HG02885 (cell line): Measurements from ENCODE around the gene RASA1.
A peak's percentile ranks its signal among the peaks of the same experiment; 100 is the strongest.
"Not testable (repeated sequence)": the region's sequence is repeated elsewhere in the genome, so short reads cannot be mapped to it uniquely, and the experiment has no call there.

Source experiments
- ATAC-seq: cut with Tn5 transposase; IDR thresholded peaks from one replicate; pipeline ENCODE4 v1.9.1; 2021; ENCODE audit warnings: mild to moderate bottlenecking; ENCODE audit not compliant: unreplicated experiment, poor library complexity

RASA1 gene

GRCh38 chr5:87267574-87268125, at the start of gene RASA1:
RASA1 (plus strand) TSS chr5:87267883; CDS start chr5:87268452, 569 bp downstream.
- ATAC-seq, result peak; percentile 61

- ATAC-seq, result no peak
These were observed 37.9 kb upstream of the RASA1 start for GRCh38 chr5:87229780-87230179.

- ATAC-seq, result peak; percentile 96
These were observed 36.5 kb upstream of the RASA1 start for GRCh38 chr5:87231037-87231808.

- ATAC-seq, result no peak
These were observed 34.5 kb upstream of the RASA1 start for GRCh38 chr5:87233143-87233542.

DNA sequence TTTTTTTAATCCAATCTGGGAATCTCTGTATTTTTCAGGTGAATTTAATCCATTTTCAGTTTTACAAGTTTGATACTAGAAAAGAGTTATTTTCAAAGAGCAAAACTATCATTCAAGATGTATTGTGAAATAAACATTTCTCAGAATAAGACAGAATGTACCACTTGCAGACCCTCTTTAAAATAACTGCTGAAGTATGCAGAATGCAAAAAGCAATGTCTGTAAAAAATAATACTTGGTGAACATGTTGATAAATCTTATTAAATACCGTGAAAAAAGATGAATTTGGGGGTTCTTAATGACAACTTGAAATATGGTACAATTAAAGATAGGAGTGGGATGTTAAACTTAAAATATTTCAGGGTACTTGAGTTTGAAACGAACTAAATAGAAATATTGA, 26.1 kb upstream of the RASA1 start:
- ATAC-seq, result no peak

GRCh38 chr5:87242242-87242641, 25.4 kb upstream of the RASA1 start:
- ATAC-seq, result no peak

DNA sequence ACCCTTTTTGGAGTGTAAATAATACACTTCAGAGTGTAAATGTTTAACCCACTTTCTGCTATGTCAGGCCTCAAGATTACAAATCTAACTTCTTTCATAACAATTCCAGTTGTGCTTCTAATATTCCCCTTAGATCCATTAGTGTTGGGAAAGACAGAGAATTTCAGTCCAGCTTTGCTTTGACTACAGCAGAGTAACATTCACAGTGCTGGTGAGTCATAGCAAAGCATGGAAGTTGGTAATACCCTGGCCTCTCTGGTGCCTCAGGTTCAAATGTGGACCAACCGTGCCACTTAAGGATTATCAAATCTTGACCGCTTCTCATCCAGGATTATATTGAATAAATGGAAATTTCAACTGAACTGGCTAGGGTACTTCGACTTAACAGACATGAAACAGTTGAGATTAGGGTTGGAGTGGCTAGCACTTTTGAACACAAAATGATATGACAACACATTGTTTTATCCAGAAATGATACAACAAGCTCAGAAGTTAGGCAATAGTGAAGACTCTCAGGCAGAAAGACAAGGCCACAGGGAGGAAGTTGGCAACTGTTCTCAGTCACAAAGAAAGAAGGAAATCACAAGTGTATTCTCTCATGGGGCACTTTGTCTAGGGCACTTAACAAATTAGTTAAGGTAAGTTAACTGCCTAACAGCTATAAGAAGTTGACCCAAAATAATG, 24.4 kb upstream of the RASA1 start:
- no peak for ATAC-seq

GRCh38 chr5:87245451-87245850, 22.2 kb upstream of the RASA1 start:
- ATAC-seq, result no peak

DNA sequence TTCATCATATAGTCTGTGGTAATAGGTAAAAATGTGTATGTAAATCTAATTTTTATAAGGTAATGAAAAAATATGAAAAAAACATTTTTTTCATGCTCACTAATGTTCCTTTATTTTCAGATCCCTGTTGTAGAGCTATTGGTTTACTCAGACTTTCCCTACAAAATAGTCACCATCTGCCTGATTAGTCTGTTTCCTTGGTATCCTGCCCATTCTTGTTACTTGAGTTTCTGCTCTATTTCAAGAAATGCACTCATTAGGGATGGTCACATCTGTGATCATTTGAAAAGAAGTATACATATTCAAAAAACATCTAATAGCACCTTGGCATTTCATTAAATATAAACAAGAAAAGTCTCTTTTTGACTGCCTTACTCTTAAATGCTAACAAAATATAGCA, 21.6 kb upstream of the RASA1 start:
- no peak for ATAC-seq

- ATAC-seq, result no peak
These were observed 15.4 kb upstream of the RASA1 start for GRCh38 chr5:87252283-87252605.

DNA sequence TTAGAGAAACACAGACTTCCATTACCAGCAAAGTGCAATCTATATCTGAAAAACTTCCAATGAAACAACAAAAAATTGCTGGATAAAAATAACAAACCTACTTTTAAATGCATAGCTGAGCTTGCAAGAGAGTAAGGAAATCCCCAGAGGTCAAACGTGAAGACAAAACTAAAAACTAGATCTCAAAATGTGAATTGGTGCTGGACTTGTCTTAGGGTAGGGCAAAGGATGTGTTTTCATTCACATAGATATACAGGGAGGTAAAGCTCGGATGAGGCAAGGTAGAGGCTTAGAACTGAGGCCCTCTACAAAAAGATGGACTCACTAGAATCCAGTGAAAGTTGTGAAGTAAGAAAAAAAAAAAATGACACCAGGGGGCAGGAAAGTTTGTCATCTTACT, 13.6 kb upstream of the RASA1 start:
- ATAC-seq, result no peak

DNA sequence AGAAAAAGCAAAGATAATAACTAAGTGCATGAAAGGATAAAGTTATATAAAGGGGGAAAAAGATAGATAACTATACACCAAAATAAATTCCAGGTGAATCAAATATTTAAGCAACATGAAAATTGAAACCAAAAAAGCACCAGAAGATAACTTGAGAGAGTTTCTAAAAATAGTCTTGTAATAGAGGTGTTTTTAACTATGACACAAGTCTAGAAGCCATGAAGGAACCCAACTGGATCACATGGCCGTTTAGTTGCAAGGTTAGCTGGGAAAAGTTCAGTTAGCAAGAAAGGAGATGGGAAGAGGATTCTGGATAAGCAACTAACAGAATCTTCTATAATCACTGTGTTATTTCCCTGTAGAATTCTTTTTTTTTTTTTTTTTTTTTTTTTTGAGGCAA, 9.2 kb upstream of the RASA1 start:
- ATAC-seq, result peak; percentile 49

GRCh38 chr5:87260604-87261192, 7.0 kb upstream of the RASA1 start:
- ATAC-seq, result no peak

DNA sequence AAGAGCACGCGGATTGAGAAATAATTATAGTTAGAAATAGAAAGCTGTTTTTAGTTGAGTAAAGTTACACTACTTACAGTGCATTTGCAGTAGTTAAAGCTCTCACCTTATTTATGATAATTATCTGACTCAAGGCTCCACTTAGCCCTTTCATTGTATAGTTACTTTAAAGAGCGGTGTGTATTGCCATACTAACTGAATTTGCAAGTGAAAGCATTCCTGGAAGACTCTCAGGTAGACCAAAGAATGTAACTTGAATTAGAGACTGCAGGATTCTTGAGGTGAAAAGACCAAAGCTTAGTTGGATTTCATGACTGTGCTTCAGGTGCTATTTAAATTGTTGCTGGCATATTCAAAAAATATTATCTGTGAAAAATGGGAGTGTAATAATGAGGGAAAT, 4.2 kb upstream of the RASA1 start:
- ATAC-seq, result no peak

GRCh38 chr5:87266914-87267573, 639 bp upstream of the RASA1 start:
- ATAC-seq, result peak; percentile 32

- ATAC-seq, result peak; percentile 57
These were observed 665 bp downstream of the RASA1 start for GRCh38 chr5:87268126-87268969.

DNA sequence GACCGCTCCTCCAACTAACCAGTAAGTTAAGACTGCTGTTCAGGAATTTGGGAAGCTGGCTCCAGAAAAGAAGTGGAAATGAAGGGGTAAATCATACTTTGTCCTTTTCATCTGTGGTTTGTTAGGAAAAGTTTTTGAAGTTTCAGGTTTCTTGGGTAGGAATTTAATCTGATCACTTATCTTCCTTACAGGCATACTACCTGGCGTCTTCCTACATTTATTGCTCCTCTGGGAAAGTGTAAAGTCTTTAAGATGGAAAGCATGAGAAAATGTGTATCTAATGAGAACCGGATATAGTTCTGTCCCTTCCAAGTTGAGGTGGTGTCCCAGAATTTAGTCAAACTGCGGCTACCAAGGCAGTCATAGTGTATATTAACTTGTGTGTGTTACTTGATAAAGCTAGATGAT, 1.3 kb downstream of the RASA1 start:
- ATAC-seq, result no peak

DNA sequence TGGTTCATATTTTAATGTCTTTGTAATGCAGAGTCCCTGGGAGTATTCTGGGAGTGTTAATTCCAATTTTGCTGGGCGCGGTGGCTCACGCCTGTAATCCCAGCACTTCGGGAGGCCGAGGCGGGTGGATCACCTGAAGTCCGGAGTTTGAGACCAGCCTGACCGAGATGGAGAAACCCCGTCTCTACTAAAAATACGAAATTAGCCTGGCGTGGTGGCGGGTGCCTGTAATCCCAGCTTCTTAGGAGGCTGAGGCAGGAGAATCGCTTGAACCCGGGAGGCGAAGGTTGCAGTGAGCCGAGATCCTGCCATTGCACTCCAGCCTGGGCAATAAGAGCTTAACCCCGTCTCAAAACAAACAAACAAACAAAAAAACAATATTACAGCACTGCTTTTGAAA, 3.2 kb downstream of the RASA1 start:
- not testable (repeated sequence) for ATAC-seq

- ATAC-seq, result no peak
These were observed 9.0 kb downstream of the RASA1 start for GRCh38 chr5:87276655-87277054.

GRCh38 chr5:87277279-87277835, 9.7 kb downstream of the RASA1 start:
- no peak for ATAC-seq
